Measurements from ENCODE around the gene SFTPA2.
"Not testable (repeated sequence)": the region's sequence is repeated elsewhere in the genome, so short reads cannot be mapped to it uniquely, and the experiment has no call there.

Gene SFTPA2

DNA sequence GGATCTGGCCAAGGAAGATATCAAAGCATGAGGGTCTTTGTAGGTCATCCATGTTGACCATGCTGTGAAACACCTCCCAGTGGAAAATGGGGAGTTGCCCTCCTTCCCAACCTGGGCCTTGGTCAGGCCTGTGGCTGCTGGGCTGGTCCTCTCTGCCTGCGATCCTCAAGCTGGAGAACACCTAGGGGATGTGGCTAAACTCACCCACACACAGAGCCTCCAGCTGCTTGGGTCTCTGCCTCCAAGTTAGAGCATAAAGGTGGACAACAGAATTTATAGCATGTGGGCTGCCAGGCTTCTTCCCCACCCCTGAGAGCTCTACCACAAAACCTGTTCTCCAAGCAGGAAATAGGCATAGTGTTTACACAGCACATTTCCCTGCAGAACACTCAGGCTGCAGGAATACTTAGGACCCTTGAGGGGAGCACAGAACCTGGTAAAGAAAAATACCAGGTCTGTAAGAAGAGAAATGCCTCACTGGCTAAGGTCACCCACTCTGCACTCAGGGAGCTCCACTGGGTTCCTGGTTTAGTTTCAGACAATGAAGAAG, at the start of gene SFTPA2:
Gene SFTPA2, minus strand, starts transcription at position 248 of the 550 bp plus-strand sequence. CDS start 924 bp downstream, outside the sequence.
- no peak for FAIRE-seq

DNA sequence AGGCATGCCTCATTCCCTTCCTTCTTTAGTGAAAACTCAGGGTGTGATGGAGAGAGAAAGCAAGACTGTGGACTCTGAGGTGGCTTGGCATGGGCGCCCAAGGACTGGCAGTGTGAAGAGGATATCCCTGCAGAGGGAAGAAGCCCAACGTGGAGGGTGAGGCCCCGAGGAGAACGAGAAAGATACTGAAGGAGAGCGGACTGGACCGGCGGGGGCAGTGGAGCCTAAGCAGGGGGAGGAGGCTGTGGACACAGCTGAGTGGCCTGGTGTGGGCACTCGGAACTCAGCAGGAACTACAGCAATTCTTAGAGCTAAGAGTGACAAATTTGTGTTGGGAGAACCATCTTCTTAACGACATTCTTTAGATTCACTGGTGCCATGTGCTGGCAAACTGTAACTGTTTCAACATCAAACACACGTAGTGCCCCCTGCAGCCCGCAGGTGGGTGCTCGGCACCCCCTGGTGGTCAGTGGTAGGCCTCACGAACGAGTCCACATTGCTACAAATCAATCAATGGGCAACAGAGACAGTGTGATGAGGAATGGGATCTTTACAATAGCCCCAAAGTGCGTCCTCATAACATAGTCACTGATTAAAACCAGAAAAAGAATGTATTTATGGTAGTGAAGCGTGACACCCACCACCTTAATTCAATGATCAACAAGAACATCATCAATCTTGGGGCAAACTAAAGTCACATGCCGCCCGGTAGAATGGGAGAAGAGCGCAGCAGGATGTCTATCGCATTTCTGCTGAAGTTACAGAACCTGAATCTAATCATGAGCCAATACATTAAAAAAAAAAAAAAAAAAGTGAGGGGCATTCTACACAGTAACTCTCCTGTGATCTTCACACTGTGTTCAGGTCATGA, 48.5 kb upstream of the SFTPA2 start:
- FAIRE-seq (peak; percentile 58), DNase-seq (ENCODE audit: low spot score) (peak; percentile 54)

More for the DNA sequence above, at the start of gene SFTPA2:
- DNase-seq (ENCODE audit: low spot score), result no peak

DNA sequence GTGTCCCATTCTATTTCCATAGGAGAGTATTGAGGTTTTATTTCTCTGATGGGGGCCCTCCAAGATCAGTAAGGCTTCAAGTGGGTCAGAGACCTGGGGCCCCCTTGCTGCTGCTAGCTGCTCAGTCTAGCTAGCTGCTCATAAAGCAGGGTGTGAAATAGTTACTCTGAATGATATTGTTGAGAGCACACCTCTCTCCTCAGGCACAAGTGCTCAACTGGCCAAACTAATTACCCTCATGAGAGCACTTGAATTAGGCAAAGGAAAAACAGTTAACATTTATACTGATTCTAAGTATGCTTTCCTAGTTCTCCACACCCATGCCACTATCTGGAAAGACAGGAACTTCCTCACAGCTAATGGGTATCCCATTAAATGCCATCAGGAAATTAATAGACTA, 45.1 kb upstream of the SFTPA2 start:
- FAIRE-seq, result no peak
- no peak for DNase-seq (ENCODE audit: low spot score)

DNA sequence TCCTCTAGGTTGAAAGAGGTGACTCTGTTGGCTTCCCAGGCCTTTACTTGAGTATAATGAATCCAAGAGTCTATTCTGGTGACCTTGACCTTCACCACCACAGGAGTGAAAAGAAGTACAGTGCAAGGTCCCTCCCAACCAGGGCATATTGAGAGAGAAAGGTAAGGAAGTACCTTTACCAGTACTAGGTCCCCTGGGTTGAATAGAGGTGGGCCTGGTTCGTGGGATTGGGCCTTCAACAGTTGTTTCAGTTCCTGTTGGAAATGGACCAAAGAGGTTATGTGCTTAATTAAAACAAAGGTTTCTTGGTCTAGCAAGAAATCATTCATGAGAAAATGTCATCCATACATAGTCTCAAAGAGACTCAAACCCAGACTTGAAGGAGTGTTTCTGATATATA, 44.1 kb upstream of the SFTPA2 start:
- no peak for FAIRE-seq
- DNase-seq (ENCODE audit: low spot score), result no peak

DNA sequence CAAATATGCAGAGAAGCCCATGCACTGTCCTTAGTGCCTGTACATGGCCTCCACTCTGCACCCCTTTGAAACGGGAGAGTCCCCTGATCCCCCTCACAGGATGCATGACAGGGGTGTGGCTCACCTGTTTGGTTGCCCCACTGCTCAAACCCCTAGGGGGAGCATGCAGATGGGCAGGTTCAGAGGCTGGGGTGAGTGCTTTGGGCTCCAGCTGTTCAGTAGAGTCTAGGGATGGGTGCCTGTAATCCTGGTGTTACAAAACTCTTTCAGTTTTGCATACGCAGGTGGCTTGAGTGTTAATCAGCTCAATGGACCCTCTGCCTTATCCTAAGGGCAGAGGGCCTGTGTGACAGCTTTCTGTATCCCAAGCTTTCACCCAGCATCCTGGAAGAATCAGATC, 42.7 kb upstream of the SFTPA2 start:
- DNase-seq (ENCODE audit: low spot score), result no peak
- FAIRE-seq, result no peak

DNA sequence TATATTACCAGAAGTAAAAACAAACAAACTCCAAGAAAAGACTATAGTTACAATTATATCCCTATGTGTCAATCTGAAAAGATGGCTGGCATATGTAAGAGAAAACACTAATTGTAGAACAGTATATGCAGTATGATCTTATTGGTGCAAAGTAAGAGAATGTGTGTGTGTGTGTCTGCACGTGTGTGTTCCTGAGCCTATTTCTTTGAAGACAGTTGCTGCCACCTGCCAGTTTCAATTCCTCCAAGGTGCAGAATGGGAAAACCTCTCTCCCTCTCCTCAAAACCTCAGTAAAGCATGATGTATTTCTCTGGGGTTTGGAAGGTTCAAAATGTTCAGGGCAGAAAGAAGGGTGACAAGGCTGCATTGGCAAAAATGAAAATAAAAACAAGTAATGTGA, 41.7 kb upstream of the SFTPA2 start:
- no peak for FAIRE-seq

DNA sequence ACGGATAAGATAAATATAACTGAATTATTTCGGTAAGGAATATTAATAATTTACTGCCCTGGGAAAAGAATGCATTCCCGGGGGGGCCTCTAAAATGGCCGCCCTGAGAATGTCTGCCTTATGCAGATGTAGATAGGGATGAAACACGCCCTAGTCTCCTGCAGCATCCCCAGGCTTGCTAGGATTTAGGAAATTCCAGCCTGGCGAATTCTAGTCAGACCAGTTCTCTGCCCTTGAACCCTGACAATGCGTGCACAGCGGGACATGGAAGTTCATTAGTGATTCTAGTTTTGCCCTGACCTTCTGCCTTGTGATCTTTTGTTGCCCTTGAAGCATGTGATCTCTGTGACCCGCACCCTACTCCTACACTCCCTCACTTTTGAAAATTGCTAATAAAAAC, 39.4 kb upstream of the SFTPA2 start:
- FAIRE-seq; DNase-seq (ENCODE audit: low spot score): not testable (repeated sequence)

More for the DNA sequence above, 41.7 kb upstream of the SFTPA2 start:
- no peak for DNase-seq (ENCODE audit: low spot score)

DNA sequence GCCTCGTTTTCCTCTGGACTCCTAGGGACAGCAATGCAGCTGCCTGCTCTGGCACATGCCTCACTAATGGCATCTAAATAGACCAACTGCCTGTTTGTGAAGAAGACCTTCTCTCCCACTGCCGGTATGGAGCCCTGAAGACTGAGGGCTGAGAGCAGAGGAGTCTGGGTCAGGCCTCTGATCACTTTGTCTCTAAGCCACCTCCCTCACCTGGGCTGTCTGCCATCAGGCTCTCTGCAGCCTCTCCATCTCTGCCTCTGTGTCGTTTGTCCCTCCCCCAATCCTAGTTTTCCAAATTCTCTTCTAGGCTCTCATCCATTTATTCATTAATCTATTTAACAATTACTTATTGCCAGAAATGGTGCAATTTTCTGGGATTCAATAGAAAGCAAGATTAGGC, 35.3 kb upstream of the SFTPA2 start:
- FAIRE-seq (no peak), DNase-seq (ENCODE audit: low spot score) (no peak)

DNA sequence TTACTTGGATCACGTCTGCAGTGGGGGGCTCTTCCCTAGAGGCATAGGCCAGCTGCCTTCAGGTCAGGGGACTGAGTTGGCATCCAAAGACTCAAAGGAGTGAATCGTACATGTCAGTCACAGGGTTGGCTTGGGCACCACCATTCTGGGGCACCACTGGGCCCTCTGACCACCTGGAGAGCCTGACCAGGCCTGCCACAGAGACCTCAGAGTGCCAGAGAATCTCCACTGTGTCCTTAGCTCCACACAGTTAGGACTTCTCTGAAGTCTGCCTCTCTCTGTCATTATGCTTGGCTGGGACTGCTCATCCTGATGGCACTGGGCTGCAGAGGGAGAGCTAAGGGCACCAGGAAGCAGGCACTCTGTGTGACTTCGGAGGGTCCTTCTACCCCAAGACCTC, 34.4 kb upstream of the SFTPA2 start:
- DNase-seq (ENCODE audit: low spot score); FAIRE-seq: not testable (repeated sequence)

DNA sequence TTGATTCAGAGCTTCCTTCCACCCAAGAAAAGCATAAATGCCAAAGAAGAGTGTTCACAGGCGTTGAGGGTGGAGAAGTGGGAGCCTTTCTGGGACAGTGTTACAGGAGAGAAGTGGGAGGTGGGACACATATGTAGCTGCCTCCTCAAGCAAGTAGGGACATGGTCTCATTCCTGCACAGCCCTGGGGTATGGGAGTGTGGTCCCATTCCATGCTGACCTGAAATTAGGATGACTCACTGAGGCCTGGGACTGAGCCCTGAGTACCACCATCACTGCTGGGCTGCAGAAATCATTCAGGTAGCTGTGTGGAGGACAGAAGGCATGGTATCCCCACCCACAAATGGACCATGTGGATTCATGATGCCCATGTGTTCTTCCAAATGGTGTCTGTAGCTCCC, 33.2 kb upstream of the SFTPA2 start:
- FAIRE-seq (no peak), DNase-seq (ENCODE audit: low spot score) (no peak)

DNA sequence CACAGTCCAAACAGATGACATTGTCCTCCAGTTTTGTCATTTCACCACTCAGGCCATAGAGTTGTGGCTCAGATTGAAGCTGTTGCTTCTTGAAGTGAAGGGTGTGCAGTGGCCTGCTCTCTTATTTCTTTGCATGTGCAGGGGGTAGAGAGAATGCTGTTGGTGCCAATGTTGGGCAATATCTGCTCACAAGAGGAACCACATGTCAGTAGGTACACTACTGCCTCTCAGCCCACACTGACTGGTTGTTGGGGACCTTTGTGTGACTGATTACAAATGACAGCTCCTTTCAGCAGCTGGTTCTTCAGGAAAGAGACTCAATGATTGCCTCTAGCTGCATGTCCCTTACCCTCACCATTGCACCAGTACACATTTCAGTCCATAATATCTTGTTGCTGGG, 28.6 kb upstream of the SFTPA2 start:
- DNase-seq (ENCODE audit: low spot score) (no peak), FAIRE-seq (no peak)

DNA sequence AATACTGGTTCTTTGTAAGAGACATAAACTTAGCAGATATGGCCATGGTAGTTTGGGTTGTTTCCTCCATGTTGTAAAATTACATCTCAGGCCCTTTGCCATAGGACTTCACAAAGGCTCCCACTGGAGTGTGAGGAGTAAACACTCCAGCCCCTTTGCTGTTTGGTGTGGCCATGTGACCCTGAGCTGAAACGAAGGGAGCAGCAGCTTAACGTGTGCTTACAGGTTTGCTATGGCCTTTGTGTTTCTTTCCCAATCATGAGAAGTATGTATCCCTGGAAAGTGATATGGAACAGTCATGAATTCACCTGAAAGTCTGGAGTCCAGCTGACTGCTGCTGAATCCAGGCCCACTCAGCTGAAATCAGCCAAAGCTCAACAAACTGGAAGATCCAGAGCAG, 26.7 kb upstream of the SFTPA2 start:
- no peak for FAIRE-seq

DNA sequence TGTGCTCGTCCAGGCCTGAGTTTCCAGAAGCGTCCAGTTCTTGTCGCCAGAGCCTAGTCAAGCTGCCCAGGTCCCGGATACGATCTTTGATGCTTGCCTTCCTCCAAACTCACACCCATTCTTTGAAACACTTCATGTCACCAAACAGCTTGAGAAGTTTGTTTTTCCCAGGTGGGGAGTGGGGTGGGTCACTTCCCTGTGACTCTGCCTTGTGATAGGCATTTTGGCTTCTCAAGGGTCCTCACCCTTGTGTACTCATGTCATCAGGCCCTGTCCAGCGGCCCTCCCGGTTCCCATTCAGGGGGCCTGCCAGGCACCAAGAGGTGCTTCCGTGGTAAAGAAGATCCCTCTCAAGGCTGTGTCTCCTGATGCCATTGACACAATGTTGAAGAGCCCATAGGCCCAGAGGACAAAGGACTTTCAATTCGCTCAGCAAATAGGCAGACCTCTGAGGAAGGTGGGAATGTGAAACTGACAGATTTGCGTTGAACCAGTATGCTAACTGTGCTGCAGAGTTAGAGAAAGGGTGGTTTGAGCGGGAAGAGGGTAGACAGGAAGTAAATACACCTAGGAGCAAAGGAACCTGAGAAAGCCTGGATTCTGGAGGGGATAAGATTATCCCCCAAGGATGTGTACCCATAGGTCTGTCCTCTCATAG, 25.8 kb upstream of the SFTPA2 start:
- peak; percentile 58 for FAIRE-seq
- no peak for DNase-seq (ENCODE audit: low spot score)

More for the DNA sequence above, 26.7 kb upstream of the SFTPA2 start:
- DNase-seq (ENCODE audit: low spot score), result no peak

DNA sequence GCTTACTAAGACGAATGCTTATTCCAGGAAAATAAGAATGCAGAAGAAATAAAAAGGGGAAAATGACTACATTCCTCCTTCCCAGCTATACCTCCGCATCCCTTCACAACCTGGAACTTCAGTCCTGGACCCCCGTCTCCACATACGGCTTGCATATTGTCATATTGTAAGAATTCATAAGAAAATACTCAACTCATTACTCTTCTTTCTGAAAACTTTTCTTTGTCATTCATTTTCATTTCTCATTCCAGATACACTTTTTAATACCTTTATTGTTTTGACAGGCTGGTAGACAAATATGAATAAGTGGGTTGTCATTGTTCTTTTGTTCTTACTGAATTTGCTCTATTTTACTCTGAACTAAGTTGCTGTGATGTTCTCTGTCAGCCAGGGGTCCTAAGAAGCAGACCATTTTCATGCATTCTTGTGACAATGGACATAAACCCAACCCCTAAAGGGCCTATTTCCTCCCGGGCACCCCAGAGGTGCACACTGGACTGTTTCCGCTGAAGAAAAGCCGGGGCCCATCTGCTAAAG, 23.3 kb upstream of the SFTPA2 start:
- FAIRE-seq, result no peak
- DNase-seq (ENCODE audit: low spot score), result no peak

DNA sequence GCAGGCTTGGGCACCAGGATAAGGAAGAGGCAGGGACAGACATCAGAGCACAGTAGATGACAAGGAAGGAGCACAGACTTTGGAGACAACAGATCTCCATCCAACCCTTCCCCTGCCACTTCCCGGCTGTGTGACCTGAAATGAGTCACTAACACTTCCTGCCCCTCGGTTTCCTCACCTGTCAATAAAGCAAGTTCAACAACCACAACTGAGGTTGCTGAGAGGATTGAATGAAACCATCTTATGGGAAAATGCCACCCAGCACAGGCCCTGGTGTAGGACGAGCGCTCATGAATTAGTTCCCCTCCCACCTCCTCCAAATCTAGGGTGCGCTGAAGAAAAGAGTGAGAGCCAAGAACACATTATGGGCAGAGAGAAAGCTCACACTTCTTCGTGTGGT, 22.7 kb upstream of the SFTPA2 start:
- DNase-seq (ENCODE audit: low spot score), result not testable (repeated sequence)
- FAIRE-seq, result peak; percentile 77

DNA sequence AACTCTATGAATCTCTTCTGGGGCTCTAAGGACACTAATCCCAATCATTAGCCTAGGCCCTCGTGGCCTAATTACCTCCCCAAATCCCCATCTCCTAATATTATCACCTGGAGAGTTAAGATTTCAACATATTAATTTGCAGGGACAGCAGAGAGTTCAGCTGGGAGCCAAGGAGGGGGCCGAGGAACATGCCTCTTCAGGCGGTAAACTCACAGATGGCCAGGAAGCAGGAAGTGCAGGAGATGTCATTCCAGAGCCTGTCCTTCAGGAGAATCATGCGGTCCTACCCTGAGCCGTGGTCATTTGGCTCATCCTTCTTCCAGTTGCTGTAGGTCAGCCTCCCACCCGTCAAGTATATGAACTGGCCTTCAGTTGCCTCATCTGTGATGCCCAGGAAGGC, 21.9 kb upstream of the SFTPA2 start:
- DNase-seq (ENCODE audit: low spot score) (no peak), FAIRE-seq (peak; percentile 86)

DNA sequence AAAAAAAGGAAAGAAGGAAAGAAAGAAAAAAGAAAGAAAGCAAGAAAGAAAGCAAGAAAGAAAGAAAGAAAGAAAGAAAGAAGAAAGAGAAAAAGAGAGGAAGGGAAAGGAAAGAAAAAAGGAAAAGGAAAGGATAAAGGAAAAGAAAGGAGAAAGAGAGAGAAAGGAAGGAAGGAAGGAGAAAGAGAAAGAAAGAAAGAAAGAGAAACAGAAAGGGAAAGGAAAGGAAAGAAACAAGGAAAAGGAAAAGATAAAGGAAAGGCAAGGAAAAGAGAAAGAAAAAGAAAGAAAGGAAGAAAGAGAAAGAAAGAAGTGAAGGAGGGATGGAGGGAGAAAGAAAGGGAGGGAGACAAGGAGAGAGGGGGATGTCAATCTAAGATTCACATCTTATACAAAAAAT, 20.8 kb upstream of the SFTPA2 start:
- no peak for DNase-seq (ENCODE audit: low spot score)
- no peak for FAIRE-seq

DNA sequence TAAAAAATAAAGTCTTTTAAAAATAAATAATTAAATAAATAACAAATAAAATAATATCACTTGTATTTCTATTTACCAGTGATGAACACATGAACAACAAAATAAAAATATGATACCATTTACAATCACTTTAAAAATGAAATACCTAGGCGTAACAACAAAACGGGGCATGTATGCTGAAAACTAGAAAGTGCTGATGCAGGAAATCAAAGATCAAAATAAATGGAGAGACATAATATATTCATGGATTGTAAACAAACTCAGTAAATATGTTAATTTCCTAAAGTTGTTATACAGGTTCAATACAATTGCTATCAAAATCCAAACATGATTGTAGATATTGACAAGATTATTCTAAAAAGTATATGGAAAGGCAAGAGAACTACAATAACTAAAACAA, 19.2 kb upstream of the SFTPA2 start:
- FAIRE-seq (no peak), DNase-seq (ENCODE audit: low spot score) (no peak)

DNA sequence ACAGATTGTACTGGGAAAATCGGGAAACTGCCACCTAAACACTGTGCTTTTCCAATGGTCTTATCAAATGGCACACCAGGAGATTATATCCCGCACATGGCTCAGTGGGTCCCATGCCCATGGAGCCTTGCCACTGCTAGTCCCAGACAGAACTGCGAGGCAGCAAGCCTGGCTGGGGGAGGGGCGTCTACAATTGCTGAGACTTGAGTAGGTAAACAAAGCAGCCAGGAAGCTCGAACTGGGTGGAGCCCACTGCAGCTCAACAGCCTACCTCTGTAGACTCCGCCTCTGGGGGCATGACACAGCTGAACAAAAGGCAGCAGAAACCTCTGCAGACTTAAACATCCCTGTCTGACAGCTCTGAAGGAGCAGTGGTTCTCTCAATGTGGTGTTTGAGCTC, 10.4 kb upstream of the SFTPA2 start:
- not testable (repeated sequence) for DNase-seq (ENCODE audit: low spot score); FAIRE-seq

DNA sequence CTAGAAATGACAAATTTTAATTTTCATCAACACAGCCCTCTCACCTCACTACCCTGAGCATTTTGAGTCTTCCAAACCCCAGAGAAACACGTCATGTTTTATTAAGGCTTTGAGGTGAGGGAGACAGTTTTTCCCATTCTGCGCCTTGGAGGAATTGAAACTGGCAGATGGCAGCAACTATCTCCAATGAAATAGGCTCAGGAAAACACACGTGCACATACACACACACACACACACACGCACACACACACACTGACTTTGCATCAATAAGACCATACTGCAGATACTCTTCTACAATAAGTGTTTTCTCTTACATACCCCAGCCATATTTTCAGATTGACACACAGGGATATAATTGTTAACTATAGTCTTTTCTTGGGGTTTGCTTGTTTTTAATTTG, 3.2 kb upstream of the SFTPA2 start:
- FAIRE-seq, result no peak

DNA sequence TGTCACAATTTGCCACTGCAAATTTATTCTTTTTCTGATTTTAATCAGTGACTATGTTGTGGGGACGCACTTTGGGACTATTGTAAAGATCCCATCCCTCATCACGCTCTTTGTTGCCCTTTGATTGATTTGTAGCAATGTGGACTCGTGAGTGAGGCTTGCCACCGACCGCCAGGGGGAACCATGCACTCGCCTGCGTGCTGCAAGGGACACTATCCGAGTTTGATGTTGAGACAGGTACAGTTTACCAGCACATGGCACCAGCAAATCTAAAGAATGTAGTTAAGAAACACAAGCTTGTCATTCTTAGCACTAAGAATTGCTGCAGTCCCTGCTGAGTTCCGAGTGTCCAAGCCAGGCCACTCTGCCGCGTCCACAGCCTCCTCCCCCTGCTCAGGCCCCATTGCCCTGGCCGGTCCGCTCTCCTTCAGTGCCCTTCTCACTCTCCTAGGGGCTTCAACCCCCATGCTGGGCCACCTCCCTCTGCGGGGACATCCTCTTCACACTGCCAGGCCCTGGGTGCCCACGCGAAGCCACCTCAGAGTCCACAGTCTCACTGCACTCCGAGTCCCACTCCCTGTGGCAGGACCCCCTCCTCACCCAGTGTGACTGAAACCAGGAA, 2.0 kb upstream of the SFTPA2 start:
- FAIRE-seq, result peak; percentile 84
- DNase-seq (ENCODE audit: low spot score), result peak; percentile 77

More for the DNA sequence above, 3.2 kb upstream of the SFTPA2 start:
- DNase-seq (ENCODE audit: low spot score), result no peak

DNA sequence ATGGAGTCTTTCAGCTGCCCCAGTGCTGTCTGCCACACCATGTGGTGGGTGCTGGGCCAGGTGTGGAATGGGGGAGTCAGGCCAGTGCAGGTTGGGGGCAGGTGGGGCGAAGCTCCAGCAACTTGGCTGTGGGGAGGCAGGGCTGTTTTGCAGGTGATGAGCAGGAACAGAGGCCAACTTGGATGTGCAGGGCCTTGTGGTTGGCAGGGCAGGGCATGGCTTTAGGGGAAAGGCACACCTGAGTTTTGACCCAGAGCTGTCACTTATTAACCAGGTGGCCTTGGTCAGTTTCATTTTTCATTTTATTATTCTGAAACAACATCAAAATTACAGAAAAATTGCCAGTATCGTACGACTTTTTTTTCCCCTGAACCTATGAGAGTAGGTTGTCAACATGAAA, 1.1 kb upstream of the SFTPA2 start:
- FAIRE-seq, result peak; percentile 30
- DNase-seq (ENCODE audit: low spot score), result no peak

Data from urothelium cell line (cell line).